HG02759 (cell line): ENCODE measurements around the gene SERPINB1.

Experiments used
- ATAC-seq: cut with Tn5 transposase; IDR thresholded peaks from one replicate; pipeline ENCODE4 v1.9.1; 2021; ENCODE audit warnings: mild to moderate bottlenecking, moderate library complexity; ENCODE audit not compliant: unreplicated experiment

Gene SERPINB1

DNA sequence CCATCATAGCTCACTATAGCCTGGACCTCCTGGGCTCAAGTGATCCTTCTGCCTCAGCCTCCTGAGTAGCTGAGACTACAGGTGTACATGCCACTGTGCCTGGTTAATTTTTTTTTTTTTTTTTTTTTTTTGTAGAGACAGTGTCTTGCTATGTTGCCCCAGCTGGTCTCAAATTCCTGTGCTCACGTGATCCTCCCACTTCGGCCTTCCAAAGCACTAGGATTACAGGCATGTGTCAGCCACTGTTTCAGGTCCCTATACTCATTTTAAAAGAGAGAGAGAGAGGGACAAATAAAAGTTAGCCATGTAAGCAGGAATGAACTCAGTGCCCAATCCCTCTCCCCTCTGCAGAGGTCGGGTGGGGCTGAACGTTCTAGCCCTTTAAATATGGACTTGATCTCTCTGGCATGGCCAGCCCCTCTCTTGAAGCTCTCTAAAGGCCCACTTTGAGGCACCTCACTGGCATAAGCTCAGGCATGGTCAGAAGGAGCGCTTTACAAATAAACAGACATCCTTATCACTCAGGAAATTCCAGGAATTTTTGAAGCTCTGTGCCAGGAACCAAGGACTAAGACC lies 9.0 kb upstream of the SERPINB1 start:
- no peak for ATAC-seq

DNA sequence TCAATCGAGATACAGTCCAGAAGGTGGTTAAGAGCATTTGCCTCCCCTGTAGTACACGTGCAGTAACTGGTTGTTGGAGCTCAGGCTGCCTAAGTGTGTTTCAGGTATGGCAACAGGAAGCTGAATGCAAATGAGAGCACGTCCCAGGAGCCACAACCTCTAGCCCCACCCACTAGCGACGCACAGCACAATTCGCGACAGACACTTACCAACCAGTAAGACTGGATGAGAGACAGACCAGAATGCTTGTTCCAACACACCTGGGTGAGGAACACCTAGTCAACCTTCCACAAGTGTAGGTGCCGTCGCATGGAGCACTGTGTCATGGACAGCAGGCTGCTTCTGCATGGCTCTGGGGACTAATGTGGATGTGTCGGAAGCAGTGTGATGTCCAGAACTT lies 7.2 kb upstream of the SERPINB1 start:
- ATAC-seq, result no peak

DNA sequence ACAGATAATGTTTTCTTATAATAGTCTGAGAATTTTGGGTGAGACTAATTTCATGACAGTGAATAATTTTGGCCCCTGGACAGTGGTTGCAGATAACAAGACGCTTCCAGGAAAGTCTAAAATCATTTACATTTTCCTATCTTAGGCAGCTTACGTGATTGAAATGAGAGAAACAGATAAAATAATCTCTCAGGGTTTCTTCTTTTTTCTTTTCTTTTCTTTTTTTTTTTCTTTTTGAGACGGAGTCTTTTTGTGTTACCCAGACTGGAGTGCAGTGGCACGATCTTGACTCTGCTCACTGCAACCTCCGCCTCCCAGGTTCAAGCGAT lies 4.2 kb upstream of the SERPINB1 start:
- no peak for ATAC-seq

DNA sequence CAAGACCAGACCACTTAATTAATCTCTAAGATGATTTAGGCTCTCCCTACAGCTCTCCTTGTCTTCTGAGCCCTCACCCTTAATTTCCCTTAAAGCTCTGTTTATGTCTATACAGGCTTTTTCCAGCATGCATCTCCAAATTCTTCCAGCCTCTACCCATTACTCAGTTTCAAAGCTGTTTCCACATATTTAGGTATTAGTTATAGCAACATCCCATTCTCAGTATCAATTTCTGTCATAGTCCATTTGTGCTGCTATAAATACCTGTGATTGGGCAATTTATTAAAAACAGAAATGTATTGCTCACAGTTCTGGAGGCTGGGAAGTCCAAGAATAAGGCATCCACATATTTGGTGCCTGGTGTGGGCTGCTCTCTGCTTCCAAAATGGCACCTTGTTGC lies 2.3 kb upstream of the SERPINB1 start:
- ATAC-seq, result no peak

DNA sequence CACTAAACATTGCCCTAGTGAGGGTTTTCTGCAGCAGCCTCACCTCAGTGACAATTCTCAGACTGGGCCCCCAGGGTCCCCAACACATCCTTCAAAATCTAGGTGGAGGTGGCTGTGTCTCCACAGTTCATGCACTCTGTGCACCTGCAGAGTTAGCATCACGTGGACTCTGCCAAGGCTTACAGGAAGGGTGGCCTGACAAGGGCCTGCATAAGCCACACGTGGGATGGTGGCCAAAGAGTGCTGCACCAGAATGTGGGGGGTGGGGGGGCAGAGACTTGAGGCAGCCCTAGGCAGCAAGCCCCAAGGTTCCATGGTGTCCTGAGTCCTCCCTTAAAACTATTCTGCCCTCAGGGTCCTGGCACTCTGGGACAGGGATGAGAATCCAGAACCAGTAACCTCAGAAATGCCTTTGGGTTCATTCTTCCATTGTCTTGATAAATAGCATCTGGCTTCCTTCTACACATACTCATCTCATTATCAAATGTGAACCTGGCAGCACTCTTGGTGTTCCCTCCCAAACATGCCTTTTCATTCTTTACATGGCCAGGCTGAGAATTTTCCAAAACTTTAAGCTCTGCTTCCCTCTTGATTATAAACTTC lies 1.6 kb upstream of the SERPINB1 start:
- no peak for ATAC-seq

DNA sequence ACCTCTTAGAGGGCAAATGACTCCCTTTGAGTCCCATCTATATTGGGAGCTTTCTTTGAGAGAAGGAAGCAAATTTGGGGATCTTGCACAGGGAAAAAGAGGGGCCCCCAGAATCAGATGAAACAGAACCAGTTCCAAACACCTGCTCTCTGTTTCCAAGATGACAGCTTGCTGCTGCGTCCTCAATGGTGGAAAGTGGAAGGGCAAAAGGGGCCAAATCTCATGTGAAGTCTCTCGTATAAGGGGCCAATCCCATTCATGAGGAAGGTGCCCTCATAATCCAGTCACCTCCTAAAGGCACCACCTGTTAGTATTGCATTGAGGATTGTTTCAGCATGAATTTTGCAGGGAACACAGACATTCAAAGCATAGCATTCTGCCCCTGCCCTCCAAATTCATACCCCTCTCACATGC lies 483 bp upstream of the SERPINB1 start:
- no peak for ATAC-seq

DNA sequence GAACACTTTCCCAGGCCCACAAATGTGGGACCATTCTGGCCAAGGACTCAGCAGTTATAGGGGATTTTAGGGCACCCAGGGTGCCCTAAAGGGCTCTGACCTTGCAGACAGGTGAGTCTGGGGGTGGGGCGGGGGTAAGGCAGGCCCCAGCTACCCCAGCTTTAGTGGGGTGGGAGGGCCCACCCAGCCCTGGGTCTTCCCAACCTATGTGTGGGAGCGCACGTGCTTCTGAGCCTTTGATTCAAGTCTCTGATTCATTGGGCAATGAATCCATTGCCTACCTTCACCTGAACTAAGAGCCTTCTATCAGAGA lies 958 bp downstream of the SERPINB1 start:
- ATAC-seq, result no peak

DNA sequence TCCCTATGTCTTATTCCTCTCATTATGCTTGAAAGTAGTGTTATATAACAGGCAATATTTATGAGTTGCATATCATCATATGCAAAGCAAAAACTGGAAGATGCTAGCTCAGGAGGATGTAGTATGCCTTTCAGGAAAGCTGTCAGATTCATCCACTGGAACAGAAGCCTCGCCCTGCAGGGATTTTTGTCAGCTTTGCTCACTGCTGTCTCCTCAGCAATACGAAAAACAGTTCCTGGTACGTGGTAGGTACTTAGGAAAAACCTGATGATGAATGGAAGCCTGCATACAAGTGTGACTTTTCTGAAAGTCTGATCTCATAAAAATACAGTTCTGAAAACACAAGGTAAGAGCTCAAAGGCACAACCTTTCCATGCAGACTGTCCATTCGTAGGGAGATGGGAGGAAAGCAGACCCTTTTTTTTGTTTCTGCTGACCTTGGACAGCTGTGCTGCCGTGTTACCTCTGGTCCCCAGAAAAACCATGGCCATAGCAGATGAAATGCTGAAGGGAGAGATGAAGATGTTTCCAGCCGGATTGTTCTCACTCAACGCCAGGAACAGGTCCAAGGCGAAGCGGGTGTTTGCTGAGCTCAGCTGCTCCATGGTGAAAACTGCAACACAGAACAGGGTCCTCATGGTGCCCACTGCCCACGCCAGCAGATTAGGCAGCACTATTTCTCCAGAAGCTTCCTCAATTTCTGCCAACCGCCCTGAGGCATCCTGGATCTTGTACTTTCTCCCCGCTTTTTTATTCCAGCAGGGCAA lies 1.5 kb downstream of the SERPINB1 start:
- ATAC-seq, result no peak

DNA sequence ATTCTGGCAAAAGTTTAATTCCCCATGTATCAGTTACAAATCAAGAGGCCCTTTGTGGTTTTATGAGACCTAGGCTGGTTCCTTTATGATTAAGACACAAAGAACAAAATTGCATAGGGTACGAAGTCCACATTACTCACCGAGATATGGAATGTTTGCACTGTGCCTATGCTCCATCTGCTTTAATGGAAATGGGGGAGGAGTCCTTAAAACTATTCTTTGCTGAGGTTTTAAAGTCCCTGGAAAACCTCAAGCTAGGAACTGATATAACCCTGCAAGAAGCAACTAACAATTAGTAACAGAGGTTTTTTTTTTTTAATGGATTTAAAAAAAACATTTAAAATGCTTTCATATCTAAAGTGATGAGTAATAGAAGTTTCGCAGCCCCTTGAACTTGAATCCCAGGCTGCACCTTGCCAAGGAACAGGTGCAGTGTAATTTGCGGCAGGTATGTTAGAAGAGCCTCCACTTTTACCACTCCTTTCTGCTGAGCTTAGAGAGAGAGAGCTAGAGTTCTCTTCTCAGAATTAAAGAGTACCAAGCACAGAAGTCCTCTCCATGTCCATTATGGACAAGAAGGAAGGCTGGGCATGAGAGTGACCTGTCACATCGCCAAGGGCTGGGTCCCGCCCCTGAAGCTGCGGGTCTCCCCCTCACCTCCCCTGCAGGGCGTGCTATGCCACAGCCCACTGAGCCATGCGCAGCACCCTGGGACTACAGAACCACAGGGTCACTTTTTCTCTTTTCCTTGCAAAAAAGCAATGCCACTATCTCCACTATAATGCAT lies 2.3 kb downstream of the SERPINB1 start:
- no peak for ATAC-seq

DNA sequence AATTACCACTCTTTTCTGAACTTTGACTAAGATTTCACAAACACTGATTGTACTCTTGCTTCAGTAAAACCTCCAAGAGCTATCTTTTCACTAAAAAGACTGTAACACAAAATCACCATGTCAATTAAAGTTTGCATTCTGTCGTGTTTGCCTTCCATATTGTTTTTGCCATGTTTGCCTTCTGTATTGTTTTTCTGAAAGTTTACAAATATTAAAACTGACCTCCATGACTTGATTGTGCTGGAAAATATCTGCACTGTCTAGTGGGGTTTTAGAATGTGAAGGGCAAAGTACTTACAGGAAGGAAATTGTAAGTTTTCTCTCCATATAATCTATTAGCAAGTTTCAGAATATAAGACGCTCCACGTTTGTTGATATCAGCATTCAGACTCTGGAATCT lies 3.4 kb downstream of the SERPINB1 start:
- ATAC-seq, result no peak

DNA sequence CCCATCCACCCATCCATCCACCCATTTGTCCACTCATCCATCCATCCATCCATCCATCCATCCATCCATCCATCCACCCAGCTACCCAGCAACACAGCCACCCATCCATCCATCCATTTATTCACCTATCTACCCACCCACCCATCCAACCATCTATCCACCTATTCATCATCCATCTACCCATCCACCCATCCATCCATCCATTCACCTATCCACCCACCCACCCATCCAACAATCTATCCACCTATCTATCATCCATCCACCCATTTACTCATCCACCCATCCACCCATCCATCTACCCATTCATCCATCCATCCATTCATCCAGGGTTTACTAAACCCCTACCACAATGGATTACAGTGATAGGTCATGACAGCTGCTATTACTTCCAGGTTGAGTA lies 7.4 kb downstream of the SERPINB1 start:
- no peak for ATAC-seq

DNA sequence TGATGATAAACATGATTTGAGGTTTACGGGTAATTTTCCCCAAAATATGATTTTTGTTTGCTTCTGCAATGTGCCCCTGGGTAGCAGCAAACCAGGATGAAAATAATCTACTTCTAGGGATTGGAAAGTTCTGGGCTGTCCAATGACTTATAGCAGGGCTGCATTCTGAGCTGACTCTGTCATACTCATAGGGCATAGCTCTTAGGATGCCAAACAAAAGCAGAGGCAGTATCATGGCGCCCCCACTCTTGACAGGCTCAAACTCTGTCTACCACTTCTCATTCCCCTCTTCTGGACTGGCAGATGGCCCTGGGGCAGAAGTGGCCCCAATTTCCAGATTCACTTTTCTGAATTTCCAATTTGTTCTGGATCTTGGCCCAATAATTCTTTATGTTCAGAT lies 10.3 kb downstream of the SERPINB1 start:
- ATAC-seq, result no peak

DNA sequence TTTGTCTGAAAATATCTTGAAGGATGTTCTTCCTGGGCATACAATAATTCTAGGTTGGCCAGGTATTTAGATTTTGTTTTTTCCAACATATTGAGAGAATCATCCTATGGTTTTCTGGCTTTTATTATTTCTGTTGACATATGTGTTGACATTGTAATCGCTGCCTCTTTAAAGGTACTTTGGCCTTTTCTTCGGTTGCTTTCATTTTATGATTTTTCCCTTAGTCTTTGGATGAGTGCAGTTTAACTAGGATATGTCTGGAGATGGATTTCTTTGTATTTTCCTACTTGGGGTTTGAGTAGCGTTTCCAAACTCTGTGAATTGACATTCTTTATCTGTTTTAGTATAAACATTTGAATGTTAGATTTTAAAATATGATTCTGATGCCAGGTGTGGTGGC lies 11.5 kb downstream of the SERPINB1 start:
- no peak for ATAC-seq

DNA sequence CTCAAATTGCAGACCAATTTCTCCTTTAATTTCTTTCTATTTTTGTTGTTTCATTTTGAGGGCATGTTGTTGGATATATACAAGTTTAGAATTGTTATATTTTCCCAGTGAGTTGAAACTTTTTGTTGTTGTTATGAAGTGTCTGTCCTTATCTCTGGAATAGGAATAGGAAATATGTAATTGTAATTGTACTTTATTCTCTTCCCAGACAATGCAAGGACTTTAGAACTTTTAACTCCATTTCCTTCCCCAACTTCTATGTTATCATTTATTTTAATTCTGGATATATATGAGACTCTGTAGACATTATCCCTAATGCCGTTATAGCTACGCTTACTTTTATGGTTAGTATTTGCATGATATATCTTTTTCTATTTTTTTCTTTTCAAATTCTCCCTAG lies 12.4 kb downstream of the SERPINB1 start:
- ATAC-seq, result no peak

DNA sequence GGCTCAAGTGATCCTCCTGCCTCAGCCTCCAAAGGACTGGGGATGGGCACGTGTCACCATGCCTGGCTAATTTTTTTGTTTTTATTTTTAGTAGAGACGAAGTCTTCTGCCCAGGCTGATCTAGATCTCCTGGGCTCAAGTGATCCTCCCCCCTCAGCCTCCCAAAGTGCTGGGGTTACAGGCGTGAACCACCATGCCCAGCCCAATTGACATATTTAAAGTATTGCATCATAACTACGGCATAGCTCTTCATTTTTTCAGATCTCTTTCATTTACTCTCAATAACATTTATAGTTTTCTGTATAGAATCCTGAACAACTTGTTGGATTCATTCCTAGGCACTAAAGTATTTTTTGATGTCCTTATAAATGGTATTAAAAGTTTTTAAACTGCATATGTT lies 13.0 kb downstream of the SERPINB1 start:
- no peak for ATAC-seq

DNA sequence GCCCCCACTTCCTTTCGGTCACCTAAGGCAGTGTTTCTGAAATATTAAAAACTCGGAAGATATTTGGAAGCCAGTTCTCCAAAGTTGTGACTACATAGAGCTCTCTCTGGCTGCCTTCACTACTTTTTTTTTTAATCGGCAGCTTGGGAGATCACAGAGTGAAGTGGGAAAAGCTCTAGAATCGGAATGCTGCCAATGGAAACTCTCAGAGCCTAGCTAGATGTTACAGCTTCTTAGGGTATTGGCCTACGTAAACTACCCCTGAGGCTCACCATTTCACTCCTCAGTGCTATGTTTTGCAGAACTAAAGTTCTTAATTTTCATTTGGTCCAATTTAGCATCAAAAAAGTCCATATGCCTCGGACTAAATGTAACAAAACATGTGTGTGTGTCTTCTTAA lies 14.5 kb downstream of the SERPINB1 start:
- ATAC-seq, result no peak

DNA sequence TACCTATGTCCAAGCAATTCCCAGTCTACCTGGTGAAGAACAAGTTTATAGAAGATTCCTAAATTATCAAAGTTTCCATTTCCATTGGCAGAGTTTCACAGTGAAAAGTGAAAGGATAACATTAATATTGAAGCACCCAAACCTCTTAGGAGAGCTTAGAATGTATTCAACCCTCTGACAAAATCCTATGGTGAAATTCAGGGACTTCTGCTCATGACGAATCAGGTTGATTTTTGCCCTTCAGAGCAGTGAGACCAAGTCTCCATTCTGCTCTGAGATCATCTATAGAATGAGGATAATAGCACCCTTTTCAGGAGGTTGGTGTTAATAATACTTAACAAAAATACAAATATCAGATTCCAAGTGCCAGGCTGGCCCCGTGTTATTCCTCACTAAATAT lies 15.5 kb downstream of the SERPINB1 start:
- ATAC-seq, result no peak

DNA sequence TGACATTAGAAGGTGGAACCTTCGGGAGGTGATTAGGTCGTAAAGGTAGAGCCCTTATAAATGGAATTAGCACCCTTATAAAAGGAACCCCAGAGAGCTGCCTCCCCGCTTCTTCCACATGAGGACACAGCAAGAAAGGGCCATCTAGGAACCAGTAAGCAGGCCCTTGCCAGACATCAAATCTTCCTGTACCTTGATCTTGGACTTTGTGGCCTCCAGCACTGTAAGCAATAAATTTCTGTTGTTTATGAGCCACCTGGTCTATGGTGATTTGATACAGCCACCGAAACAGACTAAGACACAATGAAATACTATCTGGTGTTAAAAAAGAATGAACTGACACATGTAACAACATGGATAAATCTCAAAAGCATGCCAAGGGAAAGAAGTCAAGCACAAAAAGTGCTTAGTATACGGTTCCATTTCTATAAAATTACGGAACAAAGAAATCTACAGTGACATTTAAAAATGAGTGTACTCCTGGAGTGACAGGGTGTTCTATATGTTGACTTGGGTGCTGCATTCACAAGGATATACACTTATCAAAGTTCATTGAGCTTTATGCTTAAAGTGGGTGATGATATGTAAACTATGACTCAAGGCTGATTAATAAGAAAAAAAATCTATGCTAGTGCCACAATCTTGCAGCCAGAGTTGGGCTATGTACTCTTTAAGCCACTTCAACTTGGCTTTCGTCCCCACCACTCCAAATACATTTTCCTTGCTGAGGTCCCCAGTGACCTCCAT lies 18.4 kb downstream of the SERPINB1 start:
- ATAC-seq, result no peak

DNA sequence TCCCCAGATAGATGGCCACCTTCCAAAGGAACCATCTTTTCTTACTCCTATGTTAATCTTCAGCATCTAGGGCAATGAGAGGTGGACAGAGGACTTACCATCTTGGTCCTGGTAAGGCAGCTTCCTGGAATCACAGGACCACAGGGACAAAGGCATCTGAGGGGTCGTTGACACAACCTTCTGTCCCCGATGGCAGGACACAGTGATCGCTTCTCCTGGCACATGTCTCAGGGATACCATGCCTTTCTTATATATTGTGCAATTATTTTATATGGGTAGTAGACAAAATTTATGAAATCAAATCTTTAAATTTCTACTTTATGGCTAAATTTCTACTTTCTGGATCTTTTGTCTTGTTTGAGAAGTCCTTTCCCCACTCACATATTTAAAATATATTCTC lies 20.1 kb downstream of the SERPINB1 start:
- ATAC-seq, result no peak

DNA sequence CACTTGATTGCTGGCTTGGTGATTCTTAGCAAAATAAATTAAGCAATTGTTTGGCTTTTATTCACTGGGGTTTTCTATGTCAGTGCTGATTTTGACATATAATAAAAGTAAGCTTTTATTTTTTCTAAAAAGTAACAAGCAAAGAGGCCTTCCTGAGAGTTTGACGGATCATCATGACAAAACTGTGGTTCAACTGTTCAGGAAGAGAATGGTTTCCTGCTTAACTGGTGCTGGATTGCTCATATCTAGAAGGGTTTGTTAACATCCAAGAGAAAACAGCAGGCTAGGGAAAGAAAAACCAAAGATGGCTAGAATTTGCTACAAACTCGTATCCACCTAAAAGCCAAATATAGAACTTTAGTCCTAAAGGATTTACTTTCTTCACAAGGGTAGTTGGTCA lies 21.2 kb downstream of the SERPINB1 start:
- no peak for ATAC-seq

DNA sequence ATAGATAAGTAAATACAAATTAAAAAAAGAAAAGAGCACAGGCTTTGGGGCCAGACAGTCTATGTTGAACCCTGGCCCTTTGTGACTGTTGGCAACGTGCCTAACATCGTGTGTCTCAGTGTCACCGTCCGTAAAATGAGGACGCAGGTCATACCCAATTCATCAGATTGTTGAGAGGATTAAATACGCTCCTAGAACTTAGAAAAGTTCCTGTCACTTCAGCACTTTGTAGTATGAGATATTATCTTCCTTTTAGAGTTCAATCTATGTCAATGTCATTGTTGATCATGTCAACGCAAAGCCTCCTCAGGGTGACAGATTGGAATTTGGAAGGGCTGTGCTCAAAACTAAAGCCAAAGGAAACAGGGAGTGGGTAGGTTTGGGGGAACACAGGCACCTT lies 21.7 kb downstream of the SERPINB1 start:
- no peak for ATAC-seq
